ENCODE data around the gene FAM221B. TPM values are rescaled to one million over a fixed set of nuclear protein-coding genes. Genes with fewer than 3 reads are reported as not detected.

The FAM221B gene
- total RNA-seq, 1 donor from 2014 or later, result not detected

GRCh38 chr9:35859310-35859989 lies 30.9 kb upstream of the FAM221B start:
- H3K4me3 ChIP-seq (ENCODE audit: low read depth, low read length), result no peak overlapping the region
- TF ChIP-seq CTCF (conservative IDR thresholded peaks at IDR 0.05; ENCODE audit: low read depth, low read length), result no peak
- DNase-seq (ENCODE audit: low read depth), result no peak

- H3K4me3 ChIP-seq (ENCODE audit: low read depth, low read length), result no peak overlapping the region
- DNase-seq (ENCODE audit: low read depth), result no peak
- TF ChIP-seq CTCF (conservative IDR thresholded peaks at IDR 0.05; ENCODE audit: low read depth, low read length), result no peak
These were observed 29.9 kb upstream of the FAM221B start for GRCh38 chr9:35858458-35858857.

GRCh38 chr9:35856882-35857281 lies 28.4 kb upstream of the FAM221B start:
- no peak for TF ChIP-seq CTCF (conservative IDR thresholded peaks at IDR 0.05; ENCODE audit: low read depth, low read length)

GRCh38 chr9:35856206-35856605 lies 27.7 kb upstream of the FAM221B start:
- no peak for DNase-seq (ENCODE audit: low read depth)
- H3K4me3 ChIP-seq (ENCODE audit: low read depth, low read length), result no peak overlapping the region

More at GRCh38 chr9:35856882-35857281, 28.4 kb upstream of the FAM221B start:
- no peak overlapping the region for H3K4me3 ChIP-seq (ENCODE audit: low read depth, low read length)
- DNase-seq (ENCODE audit: low read depth), result no peak

GRCh38 chr9:35854091-35854762 lies 25.7 kb upstream of the FAM221B start:
- no peak for DNase-seq (ENCODE audit: low read depth)
- H3K4me3 ChIP-seq (ENCODE audit: low read depth, low read length), result no peak overlapping the region
- no peak for TF ChIP-seq CTCF (conservative IDR thresholded peaks at IDR 0.05; ENCODE audit: low read depth, low read length)

More at GRCh38 chr9:35856206-35856605, 27.7 kb upstream of the FAM221B start:
- TF ChIP-seq CTCF (conservative IDR thresholded peaks at IDR 0.05; ENCODE audit: low read depth, low read length), result no peak

- no peak for TF ChIP-seq CTCF (conservative IDR thresholded peaks at IDR 0.05; ENCODE audit: low read depth, low read length)
- DNase-seq (ENCODE audit: low read depth), result no peak
- H3K4me3 ChIP-seq (ENCODE audit: low read depth, low read length), result no peak overlapping the region
These were observed 24.6 kb upstream of the FAM221B start for GRCh38 chr9:35852876-35853865.
